ENCODE results near the gene CAMKMT.

Gene CAMKMT

DNA sequence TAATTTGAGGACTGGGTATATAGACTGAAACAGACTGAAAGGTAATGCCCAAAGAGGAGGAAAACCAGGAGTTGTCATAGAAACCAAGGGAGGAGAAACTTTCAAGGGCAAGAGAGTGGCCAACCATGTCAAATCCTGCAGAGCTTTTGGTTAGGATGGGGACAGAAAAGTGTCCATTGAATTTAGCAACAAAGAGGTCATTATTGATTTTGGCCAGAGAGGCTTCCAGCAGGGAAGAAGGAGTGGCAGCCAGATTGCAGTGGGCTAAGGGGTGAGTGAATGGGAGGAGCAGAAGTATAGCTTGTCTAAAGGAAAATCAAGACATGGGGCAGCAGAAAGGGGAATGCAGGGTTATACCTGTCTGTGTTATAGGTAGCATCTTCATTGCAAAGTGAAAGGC is 194.0 kb downstream of the CAMKMT start:
- no peak overlapping the region for H3K4me3 ChIP-seq (replicated peaks; ENCODE audit: low read depth, low read length)
- no peak for TF ChIP-seq CTCF (IDR thresholded peaks at IDR 0.05; ENCODE audit: low read depth, low read length, missing control alignments)
- DNase-seq (ENCODE audit: extremely low read depth, low read depth) = no peak

GRCh38 chr2:44559108-44559507 is 197.4 kb downstream of the CAMKMT start:
- no peak overlapping the region for H3K4me3 ChIP-seq (replicated peaks; ENCODE audit: low read depth, low read length)
- no peak for DNase-seq (ENCODE audit: extremely low read depth, low read depth)
- TF ChIP-seq CTCF (IDR thresholded peaks at IDR 0.05; ENCODE audit: low read depth, low read length, missing control alignments) = no peak

- H3K4me3 ChIP-seq (replicated peaks; ENCODE audit: low read depth, low read length) = no peak overlapping the region
- peak; percentile 27 for TF ChIP-seq CTCF (IDR thresholded peaks at IDR 0.05; ENCODE audit: low read depth, low read length, missing control alignments)
- DNase-seq (ENCODE audit: extremely low read depth, low read depth) = no peak
Measured at GRCh38 chr2:44560352-44560751, 198.6 kb downstream of the CAMKMT start.

DNA sequence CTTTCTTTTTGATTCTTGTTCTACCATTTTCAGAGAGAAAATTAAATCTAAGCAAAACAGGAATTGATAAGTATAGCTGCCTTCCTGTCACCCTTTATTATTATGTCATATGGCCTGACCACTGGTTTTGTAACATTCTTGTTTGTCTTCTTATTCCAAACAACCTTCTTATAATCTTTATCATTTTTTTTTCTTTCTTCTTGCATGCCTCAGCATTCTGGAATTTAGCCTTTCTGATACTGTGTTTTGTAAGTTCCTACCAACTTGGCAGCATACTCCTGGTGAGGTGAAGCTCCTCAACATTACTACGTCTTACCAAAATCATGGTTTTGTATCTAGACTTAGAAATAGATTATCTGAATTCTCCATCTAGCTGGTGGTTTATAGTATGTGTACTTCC is 199.2 kb downstream of the CAMKMT start:
- TF ChIP-seq CTCF (IDR thresholded peaks at IDR 0.05; ENCODE audit: low read depth, low read length, missing control alignments) = no peak
- H3K4me3 ChIP-seq (replicated peaks; ENCODE audit: low read depth, low read length) = no peak overlapping the region
- no peak for DNase-seq (ENCODE audit: extremely low read depth, low read depth)

GRCh38 chr2:44562737-44563136 is 201.0 kb downstream of the CAMKMT start:
- TF ChIP-seq CTCF (IDR thresholded peaks at IDR 0.05; ENCODE audit: low read depth, low read length, missing control alignments) = no peak
- no peak overlapping the region for H3K4me3 ChIP-seq (replicated peaks; ENCODE audit: low read depth, low read length)
- no peak for DNase-seq (ENCODE audit: extremely low read depth, low read depth)

GRCh38 chr2:44564752-44565151 is 203.0 kb downstream of the CAMKMT start:
- no peak overlapping the region for H3K4me3 ChIP-seq (replicated peaks; ENCODE audit: low read depth, low read length)
- DNase-seq (ENCODE audit: extremely low read depth, low read depth) = no peak
- no peak for TF ChIP-seq CTCF (IDR thresholded peaks at IDR 0.05; ENCODE audit: low read depth, low read length, missing control alignments)

GRCh38 chr2:44566059-44566458 is 204.3 kb downstream of the CAMKMT start:
- no peak for TF ChIP-seq CTCF (IDR thresholded peaks at IDR 0.05; ENCODE audit: low read depth, low read length, missing control alignments)
- H3K4me3 ChIP-seq (replicated peaks; ENCODE audit: low read depth, low read length) = no peak overlapping the region
- no peak for DNase-seq (ENCODE audit: extremely low read depth, low read depth)
